ENCODE results near the gene MSANTD1.

- TF ChIP-seq CTCF (IDR thresholded peaks at IDR 0.05; ENCODE audit: insufficient read depth, low read depth, low read length) (no peak), EZH2 (IDR thresholded peaks at IDR 0.05; ENCODE audit: insufficient read depth, low read length) (no peak)
Measured at GRCh38 chr4:3226944-3227343, 22.0 kb upstream of the MSANTD1 start.
